ENCODE data around the gene CNPPD1.

DNA sequence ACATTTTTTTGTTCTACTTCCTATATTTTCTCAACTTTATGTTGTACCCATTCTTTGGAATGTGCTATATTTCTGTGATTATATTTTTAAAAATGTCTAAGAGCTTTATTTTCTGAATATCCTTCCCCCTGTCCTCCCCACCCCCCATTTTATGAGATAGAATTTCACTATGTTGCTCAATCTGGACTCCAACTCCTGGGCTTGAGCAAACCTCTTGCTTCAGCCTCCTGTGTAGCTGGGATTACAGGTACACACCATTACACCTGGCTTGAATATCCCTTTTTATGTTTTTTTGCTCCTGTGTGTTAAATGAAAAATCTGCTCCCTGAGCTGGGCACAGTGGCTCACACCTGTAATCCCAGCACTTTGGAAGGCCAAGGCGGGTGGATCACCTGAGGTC is 20.7 kb upstream of the CNPPD1 start:
- no peak for TF ChIP-seq POLR2A (IDR thresholded peaks at IDR 0.05)
- TF ChIP-seq, protein P1, sequence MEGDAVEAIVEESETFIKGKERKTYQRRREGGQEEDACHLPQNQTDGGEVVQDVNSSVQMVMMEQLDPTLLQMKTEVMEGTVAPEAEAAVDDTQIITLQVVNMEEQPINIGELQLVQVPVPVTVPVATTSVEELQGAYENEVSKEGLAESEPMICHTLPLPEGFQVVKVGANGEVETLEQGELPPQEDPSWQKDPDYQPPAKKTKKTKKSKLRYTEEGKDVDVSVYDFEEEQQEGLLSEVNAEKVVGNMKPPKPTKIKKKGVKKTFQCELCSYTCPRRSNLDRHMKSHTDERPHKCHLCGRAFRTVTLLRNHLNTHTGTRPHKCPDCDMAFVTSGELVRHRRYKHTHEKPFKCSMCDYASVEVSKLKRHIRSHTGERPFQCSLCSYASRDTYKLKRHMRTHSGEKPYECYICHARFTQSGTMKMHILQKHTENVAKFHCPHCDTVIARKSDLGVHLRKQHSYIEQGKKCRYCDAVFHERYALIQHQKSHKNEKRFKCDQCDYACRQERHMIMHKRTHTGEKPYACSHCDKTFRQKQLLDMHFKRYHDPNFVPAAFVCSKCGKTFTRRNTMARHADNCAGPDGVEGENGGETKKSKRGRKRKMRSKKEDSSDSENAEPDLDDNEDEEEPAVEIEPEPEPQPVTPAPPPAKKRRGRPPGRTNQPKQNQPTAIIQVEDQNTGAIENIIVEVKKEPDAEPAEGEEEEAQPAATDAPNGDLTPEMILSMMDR (IDR thresholded peaks at IDR 0.05): no peak

Data from heart left ventricle (tissue), 13 donors.